Liver (tissue), 3 donors: ENCODE data around the gene COL5A1.

Experiments used
- CTCF ChIP-seq: fragments of 150-350 bp; IDR thresholded peaks from 2 replicates; pipeline ENCODE4 v1.5.1; 2017; ENCODE audit warnings: improper control_type of control experiment, low read depth, low read length; ENCODE audit not compliant: missing input control
- EGR1 ChIP-seq, 2 donors: IDR thresholded peaks; 2 replicates each; pipeline ENCODE4 v1.6.1; 2016 to 2018; ENCODE audit warnings: antibody characterized with exemption in 2 of 2, low read depth in 2 of 2
- FOXA1 ChIP-seq: IDR thresholded peaks from 2 replicates; pipeline ENCODE4 v1.6.1; 2016; ENCODE audit warnings: antibody characterized with exemption
- GABPA ChIP-seq, 2 donors: IDR thresholded peaks in 1 of 2; conservative IDR thresholded peaks in 1 of 2; 2 replicates each; pipeline ENCODE4 v1.6.1; 2016; ENCODE audit warnings: antibody characterized with exemption in 2 of 2, mild to moderate bottlenecking in 1 of 2, moderate library complexity in 1 of 2
- HNF4A ChIP-seq, 2 donors: conservative IDR thresholded peaks; 2 replicates each; pipeline ENCODE4 v1.6.1; 2016; ENCODE audit warnings: antibody characterized with exemption in 2 of 2, mild to moderate bottlenecking in 2 of 2
- HNF4G ChIP-seq: IDR thresholded peaks from 2 replicates; pipeline ENCODE4 v1.6.1; 2016; ENCODE audit warnings: antibody characterized with exemption
- MAX ChIP-seq: IDR thresholded peaks from 2 replicates; pipeline ENCODE4 v1.6.1; 2016; ENCODE audit warnings: antibody characterized with exemption
- RAD21 ChIP-seq, 2 donors: IDR thresholded peaks; 2 replicates each; pipeline ENCODE4 v1.6.1; 2016; ENCODE audit warnings: antibody characterized with exemption in 2 of 2, mild to moderate bottlenecking in 2 of 2
- REST ChIP-seq: IDR thresholded peaks from 2 replicates; pipeline ENCODE4 v1.6.1; 2016; ENCODE audit warnings: antibody characterized with exemption, mild to moderate bottlenecking
- TAF1 ChIP-seq: conservative IDR thresholded peaks from 2 replicates; pipeline ENCODE4 v1.6.1; 2016; ENCODE audit warnings: antibody characterized with exemption, mild to moderate bottlenecking
- TF ChIP-seq, protein P1 (sequence below): IDR thresholded peaks from 2 replicates; pipeline ENCODE4 v1.6.1; 2016; ENCODE audit warnings: antibody characterized with exemption
- donor health status: healthy.
- donor health status: healthy.

DNA sequence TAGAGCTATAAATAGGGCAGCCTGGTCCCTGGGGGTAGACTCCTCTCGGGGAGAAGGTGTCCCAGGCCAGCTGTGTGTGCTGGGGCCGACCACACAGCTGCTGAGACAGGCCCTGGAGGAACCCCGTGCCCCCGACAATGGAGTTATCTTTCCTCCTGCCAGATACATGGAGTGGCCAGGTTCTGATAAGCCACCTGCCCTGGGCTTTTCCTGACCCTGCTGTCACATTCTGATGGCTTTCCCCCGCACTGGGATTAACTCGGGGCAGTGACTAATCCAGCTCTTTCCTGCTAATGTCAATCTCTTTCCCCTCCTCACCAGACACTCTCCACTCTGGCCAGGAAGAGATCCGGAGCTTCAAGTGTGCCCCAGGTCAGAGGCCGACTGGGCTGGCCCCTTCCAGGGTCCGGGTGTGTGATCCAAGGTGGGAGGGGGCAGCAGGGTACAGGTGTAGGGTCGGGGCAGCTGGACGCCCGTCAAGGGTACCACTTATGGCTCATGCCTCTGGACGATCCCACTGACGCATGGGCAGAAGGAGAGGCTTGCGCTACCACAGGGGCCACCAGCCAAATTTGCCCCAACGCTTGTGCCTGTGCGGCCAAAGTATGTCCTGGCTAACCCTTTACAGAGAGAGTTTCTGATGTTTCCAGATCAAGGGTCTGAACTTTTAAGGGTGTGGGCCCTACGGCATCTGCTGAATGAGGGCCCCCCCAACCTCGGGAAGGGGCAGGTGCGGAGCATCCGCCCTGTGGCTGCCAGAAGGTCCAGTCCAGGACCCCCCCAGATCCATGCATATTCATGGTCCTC is 20.6 kb upstream of the COL5A1 start:
- TF ChIP-seq CTCF (no peak), RAD21 (IDR thresholded peaks at IDR 0.05) (no peak), REST (no peak), EGR1 (IDR thresholded peaks at IDR 0.05; ENCODE audit: low read depth in 2 of 2) (no peak), TAF1 (no peak), HNF4G (no peak), MAX (no peak), FOXA1 (no peak), HNF4A (conservative IDR thresholded peaks at IDR 0.05) (no peak), GABPA (IDR thresholded peaks at IDR 0.05 in 1 of 2, conservative IDR thresholded peaks at IDR 0.05 in 1 of 2) (no peak)
- TF ChIP-seq, protein P1, sequence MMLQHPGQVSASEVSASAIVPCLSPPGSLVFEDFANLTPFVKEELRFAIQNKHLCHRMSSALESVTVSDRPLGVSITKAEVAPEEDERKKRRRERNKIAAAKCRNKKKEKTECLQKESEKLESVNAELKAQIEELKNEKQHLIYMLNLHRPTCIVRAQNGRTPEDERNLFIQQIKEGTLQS, result no peak
